ES-I3 (cell line): ENCODE results near the gene HPSE.
"Not testable (repeated sequence)": the region's sequence is repeated elsewhere in the genome, so short reads cannot be mapped to it uniquely, and the experiment has no call there.

Source experiments
- H3K36me3 ChIP-seq: 2 replicates; pipeline ENCODE4 v1.6.1; 2013; ENCODE audit warnings: mild to moderate bottlenecking, low read length, control low read depth, moderate library complexity; ENCODE audit not compliant: insufficient read depth
- H3K4me1 ChIP-seq: 2 replicates; pipeline ENCODE4 v1.6.1; 2013; ENCODE audit warnings: mild to moderate bottlenecking, control low read depth, low read length; ENCODE audit not compliant: insufficient read depth
- H3K9ac ChIP-seq: 2 replicates; pipeline ENCODE4 v1.6.1; 2013; ENCODE audit warnings: low read depth, mild to moderate bottlenecking, low read length, moderate library complexity
- H3K9me3 ChIP-seq: 2 replicates; pipeline ENCODE4 v1.6.1; 2013; ENCODE audit warnings: mild to moderate bottlenecking, low read length, moderate library complexity; ENCODE audit not compliant: control insufficient read depth, insufficient read depth

HPSE gene

GRCh38 chr4:83283181-83283580, 51.5 kb downstream of the HPSE start:
- no peaks in the 10 kb centered on the region for H3K36me3 ChIP-seq
- H3K9ac ChIP-seq = no peak overlapping the region; the same call in 1 of the 2 replicates
- H3K4me1 ChIP-seq = no peaks in the 10 kb centered on the region
- no peaks in the 10 kb centered on the region for H3K9me3 ChIP-seq

- H3K36me3 ChIP-seq = no peaks in the 10 kb centered on the region
- no peaks in the 10 kb centered on the region for H3K9me3 ChIP-seq
- H3K4me1 ChIP-seq = no peaks in the 10 kb centered on the region
- H3K9ac ChIP-seq = no peak overlapping the region
Observed at GRCh38 chr4:83282049-83282535, 52.6 kb downstream of the HPSE start.

GRCh38 chr4:83281307-83281706, 53.3 kb downstream of the HPSE start:
- no peak overlapping the region for H3K9ac ChIP-seq
- no peaks in the 10 kb centered on the region for H3K4me1 ChIP-seq
- H3K9me3 ChIP-seq = no peaks in the 10 kb centered on the region
- H3K36me3 ChIP-seq = no peaks in the 10 kb centered on the region

GRCh38 chr4:83276299-83277040, 58.2 kb downstream of the HPSE start:
- Histone ChIP-seq H3K36me3 (0 out of 2 replicates have a peak, but pooled peaks cover 2% of the 10 kb centered on the region), H3K9ac (no peak overlapping the region), H3K9me3 (no peaks in the 10 kb centered on the region), H3K4me1 (no peaks in the 10 kb centered on the region)

GRCh38 chr4:83273926-83274325, 60.7 kb downstream of the HPSE start:
- not testable (repeated sequence) for H3K9me3 ChIP-seq, H3K4me1 ChIP-seq, H3K9ac ChIP-seq, H3K36me3 ChIP-seq

- H3K9ac ChIP-seq = no peak overlapping the region
- H3K36me3 ChIP-seq = 0 out of 2 replicates have a peak, but pooled peaks cover 2% of the 10 kb centered on the region
- H3K4me1 ChIP-seq = no peaks in the 10 kb centered on the region
Observed at GRCh38 chr4:83272900-83273299, 61.7 kb downstream of the HPSE start.

GRCh38 chr4:83269256-83269655, 65.4 kb downstream of the HPSE start:
- H3K9ac ChIP-seq = no peak overlapping the region
- H3K36me3 ChIP-seq = 0 out of 2 replicates have a peak, but pooled peaks cover 1% of the 10 kb centered on the region
- H3K9me3 ChIP-seq = no peaks in the 10 kb centered on the region
- H3K4me1 ChIP-seq = no peaks in the 10 kb centered on the region

More at GRCh38 chr4:83272900-83273299, 61.7 kb downstream of the HPSE start:
- no peaks in the 10 kb centered on the region for H3K9me3 ChIP-seq

GRCh38 chr4:83268491-83268890, 66.2 kb downstream of the HPSE start:
- Histone ChIP-seq H3K9me3 (no peaks in the 10 kb centered on the region), H3K36me3 (no peaks in the 10 kb centered on the region), H3K4me1 (no peaks in the 10 kb centered on the region), H3K9ac (no peak overlapping the region)

GRCh38 chr4:83267830-83268475, 66.7 kb downstream of the HPSE start:
- Histone ChIP-seq H3K36me3 (no peaks in the 10 kb centered on the region; the same call in 1 of the 2 replicates), H3K4me1 (no peaks in the 10 kb centered on the region), H3K9me3 (no peaks in the 10 kb centered on the region), H3K9ac (no peak overlapping the region)

- no peaks in the 10 kb centered on the region for H3K9me3 ChIP-seq
- no peak overlapping the region for H3K9ac ChIP-seq
- no peaks in the 10 kb centered on the region for H3K4me1 ChIP-seq
- no peaks in the 10 kb centered on the region; the same call in 1 of the 2 replicates for H3K36me3 ChIP-seq
Observed at GRCh38 chr4:83267121-83267829, 67.4 kb downstream of the HPSE start.

- Histone ChIP-seq H3K4me1 (no peaks in the 10 kb centered on the region), H3K36me3 (no peaks in the 10 kb centered on the region; the same call in 1 of the 2 replicates), H3K9ac (no peak overlapping the region), H3K9me3 (no peaks in the 10 kb centered on the region)
Observed at GRCh38 chr4:83266689-83267088, 68.0 kb downstream of the HPSE start.

GRCh38 chr4:83263106-83263505, 71.5 kb downstream of the HPSE start:
- H3K9ac ChIP-seq = no peak overlapping the region
- no peaks in the 10 kb centered on the region for H3K4me1 ChIP-seq
- H3K36me3 ChIP-seq = no peaks in the 10 kb centered on the region; the same call in 1 of the 2 replicates
- no peaks in the 10 kb centered on the region for H3K9me3 ChIP-seq

- Histone ChIP-seq H3K36me3 (no peaks in the 10 kb centered on the region; the same call in 1 of the 2 replicates), H3K9ac (no peak overlapping the region), H3K4me1 (no peaks in the 10 kb centered on the region), H3K9me3 (no peaks in the 10 kb centered on the region)
Observed at GRCh38 chr4:83262682-83263081, 72.0 kb downstream of the HPSE start.

- Histone ChIP-seq H3K36me3 (no peaks in the 10 kb centered on the region; the same call in 1 of the 2 replicates), H3K4me1 (no peaks in the 10 kb centered on the region), H3K9ac (no peak overlapping the region), H3K9me3 (no peaks in the 10 kb centered on the region)
Observed at GRCh38 chr4:83261307-83261706, 73.3 kb downstream of the HPSE start.
